HFF-Myc (cell line): ENCODE measurements around the gene UBTD2.
"Not testable (repeated sequence)": the region's sequence is repeated elsewhere in the genome, so short reads cannot be mapped to it uniquely, and the experiment has no call there.

Experiments
- DNase-seq: peaks from one replicate; pipeline ENCODE4 v3.0.0-alpha.2; 2011; ENCODE audit warnings: low read depth; ENCODE audit errors: extremely low read depth
- H3K4me3 ChIP-seq: replicated peaks from 2 replicates; pipeline ENCODE4 v1.5.1; 2011; ENCODE audit warnings: low read depth, mild to moderate bottlenecking, control low read depth, low read length
- TF ChIP-seq, protein P1 (sequence below): IDR thresholded peaks from 2 replicates; pipeline ENCODE4 v1.5.1; 2012; ENCODE audit warnings: mild to moderate bottlenecking, low read depth, low read length, control low read depth; ENCODE audit errors: missing control alignments

UBTD2 gene, protein sequence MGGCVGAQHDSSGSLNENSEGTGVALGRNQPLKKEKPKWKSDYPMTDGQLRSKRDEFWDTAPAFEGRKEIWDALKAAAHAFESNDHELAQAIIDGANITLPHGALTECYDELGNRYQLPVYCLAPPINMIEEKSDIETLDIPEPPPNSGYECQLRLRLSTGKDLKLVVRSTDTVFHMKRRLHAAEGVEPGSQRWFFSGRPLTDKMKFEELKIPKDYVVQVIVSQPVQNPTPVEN

DNA sequence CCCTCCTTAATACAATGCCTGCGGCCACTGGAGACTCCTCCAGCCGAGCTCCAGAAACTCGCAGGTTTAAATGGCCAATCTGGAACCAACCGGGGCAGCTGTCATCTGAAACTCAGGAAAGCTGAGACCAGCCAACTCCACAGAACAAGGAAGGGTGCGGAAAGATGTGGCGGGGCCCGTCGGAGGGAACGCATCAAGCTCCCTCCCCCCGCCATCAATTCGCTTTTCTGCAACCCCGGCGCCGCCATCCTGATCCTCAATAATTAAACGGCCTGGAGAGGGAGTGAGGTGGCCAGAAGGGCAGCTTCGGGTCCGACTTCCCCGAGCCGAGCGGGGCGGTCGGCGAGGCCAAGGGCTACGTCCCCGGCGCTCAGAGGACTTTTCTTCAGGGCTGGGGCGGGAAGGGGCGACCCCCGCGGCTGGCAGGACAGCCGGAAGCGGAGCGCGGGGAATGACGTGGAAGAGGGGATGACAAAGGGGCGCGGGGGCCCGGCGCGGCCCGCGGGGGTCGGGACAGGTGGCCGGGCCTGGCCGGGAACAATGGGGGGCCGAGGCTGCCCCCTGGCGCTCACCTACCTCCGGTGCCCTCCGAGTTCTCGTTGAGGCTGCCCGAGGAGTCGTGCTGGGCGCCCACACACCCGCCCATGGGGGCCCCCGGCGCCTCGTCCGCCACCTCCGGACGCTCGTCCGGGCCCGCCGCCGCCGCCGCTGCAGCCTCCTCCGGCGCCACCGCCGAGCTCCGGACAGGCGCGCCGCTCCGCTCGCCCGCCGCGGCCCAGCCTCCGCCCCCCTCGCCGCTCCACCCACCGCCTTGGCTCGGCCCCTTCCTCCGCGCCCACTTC is at the start of gene UBTD2:
Gene UBTD2 (minus strand): TSS at position 745 of the 842 bp plus-strand sequence. CDS start 99 bp downstream, at position 646.
- peak within 1 kb of the TSS; percentile 64 for H3K4me3 ChIP-seq
- DNase-seq = no peak
- TF ChIP-seq, protein P1, sequence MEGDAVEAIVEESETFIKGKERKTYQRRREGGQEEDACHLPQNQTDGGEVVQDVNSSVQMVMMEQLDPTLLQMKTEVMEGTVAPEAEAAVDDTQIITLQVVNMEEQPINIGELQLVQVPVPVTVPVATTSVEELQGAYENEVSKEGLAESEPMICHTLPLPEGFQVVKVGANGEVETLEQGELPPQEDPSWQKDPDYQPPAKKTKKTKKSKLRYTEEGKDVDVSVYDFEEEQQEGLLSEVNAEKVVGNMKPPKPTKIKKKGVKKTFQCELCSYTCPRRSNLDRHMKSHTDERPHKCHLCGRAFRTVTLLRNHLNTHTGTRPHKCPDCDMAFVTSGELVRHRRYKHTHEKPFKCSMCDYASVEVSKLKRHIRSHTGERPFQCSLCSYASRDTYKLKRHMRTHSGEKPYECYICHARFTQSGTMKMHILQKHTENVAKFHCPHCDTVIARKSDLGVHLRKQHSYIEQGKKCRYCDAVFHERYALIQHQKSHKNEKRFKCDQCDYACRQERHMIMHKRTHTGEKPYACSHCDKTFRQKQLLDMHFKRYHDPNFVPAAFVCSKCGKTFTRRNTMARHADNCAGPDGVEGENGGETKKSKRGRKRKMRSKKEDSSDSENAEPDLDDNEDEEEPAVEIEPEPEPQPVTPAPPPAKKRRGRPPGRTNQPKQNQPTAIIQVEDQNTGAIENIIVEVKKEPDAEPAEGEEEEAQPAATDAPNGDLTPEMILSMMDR = peak; percentile 40

DNA sequence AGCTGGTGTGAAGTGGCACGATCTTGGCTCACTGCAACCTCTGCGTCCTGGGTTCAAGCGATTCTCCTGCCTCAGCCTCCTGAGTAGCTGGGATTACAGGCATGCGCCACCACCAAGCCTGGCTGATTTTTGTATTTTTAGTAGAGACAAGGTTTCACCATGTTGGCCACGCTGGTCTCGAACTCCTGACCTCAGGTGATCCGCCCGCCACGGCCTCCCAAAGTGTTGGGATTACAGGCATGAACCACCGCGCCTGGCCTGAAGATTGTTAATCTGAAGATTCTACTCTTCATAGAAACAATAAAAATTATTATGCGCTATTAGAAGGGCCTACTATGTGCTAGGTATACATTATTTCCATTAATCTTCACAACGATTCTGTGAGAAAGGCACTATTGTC is 43.3 kb upstream of the UBTD2 start:
- not testable (repeated sequence) for DNase-seq, H3K4me3 ChIP-seq

DNA sequence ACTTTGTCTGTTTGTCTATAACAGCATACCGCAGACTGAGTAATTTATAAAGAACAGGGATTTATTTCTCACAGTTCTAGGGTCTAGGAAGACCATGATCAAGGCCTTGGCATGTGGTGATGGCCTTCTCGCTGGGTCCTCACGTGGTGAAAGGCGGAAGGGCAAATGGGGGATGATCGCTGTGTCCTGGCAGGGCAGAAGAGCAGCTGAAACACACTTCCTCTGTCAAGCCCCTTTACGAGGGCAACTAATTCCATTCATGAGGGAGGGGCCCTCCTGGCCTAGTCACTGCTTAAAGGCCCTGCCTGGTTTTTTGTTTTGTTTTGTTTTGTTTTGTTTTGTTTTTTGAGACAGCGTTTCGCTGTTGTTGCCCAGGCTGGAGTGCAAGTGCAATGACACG is 41.9 kb upstream of the UBTD2 start:
- TF ChIP-seq, protein P1 = no peak
- H3K4me3 ChIP-seq = no peak overlapping the region
- DNase-seq = no peak

DNA sequence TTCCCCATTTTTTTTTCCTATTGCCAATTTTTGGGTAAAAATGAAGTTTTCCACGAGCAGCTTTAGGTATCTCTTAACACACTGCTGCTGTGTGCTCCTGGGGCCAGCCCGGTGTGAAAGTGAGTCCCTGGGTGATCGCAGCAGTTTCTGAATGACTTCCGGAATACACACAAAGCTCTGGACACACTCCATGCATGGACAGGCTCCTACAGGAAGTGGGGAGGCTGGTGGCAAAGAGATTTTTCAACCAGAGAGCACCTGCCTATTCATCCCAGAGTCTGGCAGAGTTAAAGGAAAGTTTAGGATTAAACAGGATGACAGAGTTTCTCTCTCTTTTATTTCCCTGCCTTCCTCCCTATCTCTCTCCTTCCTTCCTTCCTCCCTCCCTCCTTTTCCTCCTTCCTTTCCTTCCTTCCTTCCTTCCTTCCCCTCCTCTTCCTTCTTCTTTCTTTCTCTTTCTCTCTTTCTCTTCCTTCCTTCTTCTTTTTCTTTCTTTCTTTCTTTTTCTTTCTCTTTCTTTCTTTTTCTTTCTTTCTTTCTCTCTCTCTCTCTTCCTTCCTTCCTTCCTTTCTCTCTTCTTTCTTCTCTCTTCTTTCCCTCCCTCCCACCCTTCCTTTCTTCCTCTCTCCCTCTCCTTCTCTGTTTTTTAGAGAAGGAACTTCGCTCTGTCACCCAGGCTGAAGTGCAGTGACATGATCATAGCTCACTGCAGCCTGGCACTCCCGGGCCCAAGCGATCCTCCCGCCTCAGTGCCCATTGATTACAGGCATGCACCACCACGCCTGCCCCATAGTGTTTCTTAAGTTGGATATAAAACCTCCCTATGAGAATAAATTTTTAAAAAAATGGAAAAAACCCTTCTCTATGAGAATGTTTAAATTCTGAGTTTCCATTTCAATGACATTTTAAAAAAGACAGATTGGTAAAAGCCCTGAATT is 38.7 kb upstream of the UBTD2 start:
- H3K4me3 ChIP-seq = no peak overlapping the region
- no peak for DNase-seq
- TF ChIP-seq, protein P1 = no peak

DNA sequence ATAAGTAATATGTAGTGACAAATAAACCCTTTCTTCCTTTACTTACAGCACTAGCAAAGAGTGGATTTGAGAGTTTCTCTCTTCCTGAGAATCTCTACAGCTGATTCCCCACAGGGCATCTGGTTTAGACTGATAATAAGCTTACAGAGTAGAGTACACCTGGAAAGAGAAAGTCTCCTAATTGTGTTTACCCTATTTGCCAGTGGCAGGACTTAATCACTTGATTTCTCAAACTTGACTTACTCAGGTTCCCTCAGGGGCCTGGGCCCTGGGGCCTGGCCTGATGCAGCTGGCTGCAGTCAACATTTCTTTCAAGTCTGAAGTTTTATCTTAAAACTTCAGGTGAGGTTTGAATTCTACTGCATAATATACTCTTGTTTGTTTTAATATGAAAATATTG is 38.0 kb upstream of the UBTD2 start:
- no peak overlapping the region for H3K4me3 ChIP-seq
- TF ChIP-seq, protein P1 = no peak
- no peak for DNase-seq

DNA sequence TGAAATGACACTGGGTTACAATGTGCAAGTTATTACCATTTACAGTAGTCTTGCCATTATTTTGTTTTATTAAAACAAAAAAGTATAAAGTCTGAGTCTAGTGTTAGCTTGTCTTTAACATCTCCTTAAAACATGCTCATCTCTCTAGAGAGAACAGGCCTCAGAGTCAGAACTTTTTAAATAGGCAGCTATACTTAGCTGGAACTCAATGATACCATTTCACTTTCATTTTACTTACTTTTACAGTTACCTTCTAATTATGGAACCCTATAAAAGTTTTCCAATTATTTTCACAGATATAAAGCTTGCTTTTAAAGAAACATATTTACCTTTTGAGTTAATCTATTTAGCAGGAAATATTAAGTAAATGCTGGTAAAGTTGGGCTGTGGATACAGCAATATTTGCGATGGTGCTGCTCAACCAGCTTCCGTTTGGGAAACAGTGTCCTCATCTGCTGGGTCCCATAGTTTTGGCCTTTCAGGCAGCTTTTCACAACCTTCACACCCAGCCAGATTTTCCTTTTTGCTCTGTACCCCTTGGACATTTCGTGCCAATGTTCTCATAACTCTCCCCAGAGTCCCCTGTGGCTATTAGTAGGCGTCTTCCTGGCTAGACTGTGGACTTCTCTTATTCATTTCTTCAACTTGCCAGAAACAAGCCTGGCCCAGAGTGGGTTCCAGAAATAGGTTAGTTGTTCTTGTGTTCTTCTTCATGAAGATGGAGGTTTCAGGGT is 36.3 kb upstream of the UBTD2 start:
- TF ChIP-seq, protein P1 = no peak
- DNase-seq = no peak
- no peak overlapping the region for H3K4me3 ChIP-seq
